NCI-H1436 treated with DMSO at 0.1 percent for 48 hours (cell line): Measurements from ENCODE around the gene MAEA.

ENCODE experiments used
- DNase-seq: peaks from one replicate; lab custom pipeline; 2025; lab: John Stamatoyannopoulos, UW

Gene MAEA

GRCh38 chr4:1289207-1290164 lies at the start of gene MAEA:
MAEA (plus strand) TSS chr4:1289891; CDS start chr4:1289914, 23 bp downstream.
- DNase-seq, result peak; percentile 84

GRCh38 chr4:1239950-1240307 lies 49.8 kb upstream of the MAEA start:
- DNase-seq, result no peak

GRCh38 chr4:1240721-1241465 lies 48.8 kb upstream of the MAEA start:
- no peak for DNase-seq

GRCh38 chr4:1241466-1241935 lies 48.2 kb upstream of the MAEA start:
- DNase-seq, result no peak

GRCh38 chr4:1241936-1242505 lies 47.7 kb upstream of the MAEA start:
- no peak for DNase-seq

GRCh38 chr4:1242506-1243450 lies 46.9 kb upstream of the MAEA start:
- DNase-seq, result no peak

- no peak for DNase-seq
These were observed 46.1 kb upstream of the MAEA start for GRCh38 chr4:1243451-1244080.

- no peak for DNase-seq
These were observed 45.4 kb upstream of the MAEA start for GRCh38 chr4:1244081-1244977.

GRCh38 chr4:1244978-1245471 lies 44.7 kb upstream of the MAEA start:
- no peak for DNase-seq

- no peak for DNase-seq
These were observed 44.1 kb upstream of the MAEA start for GRCh38 chr4:1245481-1246051.

- DNase-seq, result no peak
These were observed 43.4 kb upstream of the MAEA start for GRCh38 chr4:1246111-1246881.

GRCh38 chr4:1246901-1247863 lies 42.5 kb upstream of the MAEA start:
- no peak for DNase-seq

- DNase-seq, result no peak
These were observed 41.8 kb upstream of the MAEA start for GRCh38 chr4:1247864-1248244.

- peak; percentile 0 for DNase-seq
These were observed 41.2 kb upstream of the MAEA start, which contains the start of gene CTBP1 for GRCh38 chr4:1248245-1249147. CTBP1 (minus strand) TSS chr4:1249130; CDS start chr4:1241331, 7,799 bp downstream.

GRCh38 chr4:1249148-1249730 lies 40.5 kb upstream of the MAEA start:
- no peak for DNase-seq
